Pancreas (tissue), 10 donors: Measurements from ENCODE around the gene SHD. TPM values are rescaled to one million over a fixed set of nuclear protein-coding genes. Genes with fewer than 3 reads are reported as not detected.
A peak's percentile ranks its signal among the peaks of the same experiment; 100 is the strongest.
"Not testable (repeated sequence)": the region's sequence is repeated elsewhere in the genome, so short reads cannot be mapped to it uniquely, and the experiment has no call there.

Experiments
- ATAC-seq, 4 donors: fragments of 200-7000 bp; cut with Tn5 transposase; one replicate each; pipeline versions ENCODE4 v1.8.0 to v1.9.1; 2020; ENCODE audit warnings: mild to moderate bottlenecking in 4 of 4, moderate library complexity in 4 of 4
- DNase-seq, 6 donors: peaks; one replicate each; pipeline ENCODE4 v3.0.0-alpha.2; 2020
- FAIRE-seq: peaks from 2 replicates; lab custom pipeline; 2012; peaks lifted over from hg19 to GRCh38; lab: Jason Lieb, UNC
- H3K27ac ChIP-seq, 4 donors: fragments of 200-600 bp; sonication (generic); 1 replicate in 3 of 4; 2 replicates in 1 of 4; pipeline versions ENCODE4 v1.5.0 to v1.8.0; 2020
- H3K27me3 ChIP-seq, 4 donors: fragments of 200-600 bp; one replicate each; pipeline ENCODE4 v1.8.0; 2021
- H3K36me3 ChIP-seq, 3 donors: fragments of 200-600 bp; sonication (generic) in 1 of 3; one replicate each; pipeline versions ENCODE4 v1.5.0 to v1.8.0; 2020 to 2021
- H3K4me1 ChIP-seq, 3 donors: fragments of 200-600 bp; one replicate each; pipeline ENCODE4 v1.8.0; 2021
- H3K4me3 ChIP-seq, 4 donors: fragments of 200-600 bp; sonication (generic) in 2 of 4; one replicate each; pipeline versions ENCODE4 v1.5.0 to v1.8.0; 2020 to 2021
- H3K9me3 ChIP-seq, 4 donors: fragments of 200-600 bp; one replicate each; pipeline ENCODE4 v1.8.0; 2021
- CTCF ChIP-seq, 4 donors: fragments of 200-600 bp; sonication (generic) in 3 of 4; IDR thresholded peaks; one replicate each; pipeline versions ENCODE4 v1.5.0 to v1.8.0; 2021; ENCODE audit warnings: antibody characterized with exemption in 4 of 4
- WGBS, 2 donors: extraction: QIAGEN DNeasy Blood & Tissue Kit; methylation state at CpG; one replicate each; pipeline ENCODE4 v1.1.7; 2013; 5-methylcytosine and 5-hydroxymethylcytosine counted together
- intact Hi-C, 3 donors: fragments of 100-400 bp; cut with DNase I; formaldehyde crosslinking; loops; one replicate each; pipeline versions ENCODE4 v1.11.1 to v1.14.2; 2022
- polyA plus RNA-seq, 2 donors: library from polyadenylated mRNA; stranded (reverse); fragments of 200-250 nt; gene quantifications; one replicate each; pipeline ENCODE4 v1.2.3, GENCODE V29; 2013
- total RNA-seq, 6 donors: library from RNA; stranded (reverse); fragmentation: NEBNext Ultra II Directional in 4 of 6; extraction: Animal tissue kit (Norgen Biotek cat#: 25700) in 4 of 6; gene quantifications; one replicate each; pipeline versions ENCODE4 v1.2.1 to v1.2.4, GENCODE V29; 2021 to 2023
- donor health status: healthy with polysubstance abuse.
- donor health status: DM: no; HTN: no; CAD: no; lungs with moderate emphysema.
- donor health status: DM: no; HTN: no; CAD: no.
- donor health status: control.
- donor health status: control.
- donor health status: Bipolar disorder and iron deficiency.
- donor health status: DM: yes; HTN: yes; CAD: no.
- donor health status: DM: no; HTN: no; CAD: no.
- donor health status: DM: no; HTN: no; CAD: no.
- donor health status: DM: yes; HTN: yes; CAD: no.

SHD gene
- total and polyA plus RNA-seq, 8 donors, result not detected

- Histone ChIP-seq H3K4me3 (no peak overlapping the region), H3K9me3 (no peaks in the 10 kb centered on the region), H3K36me3 (no peaks in the 10 kb centered on the region), H3K4me1 (no peaks in the 10 kb centered on the region), H3K27ac (no peak overlapping the region), H3K27me3 (no peaks in the 10 kb centered on the region)
- TF ChIP-seq CTCF (IDR thresholded peaks at IDR 0.05), result no peak
- FAIRE-seq (no peak), ATAC-seq (no peak), DNase-seq (no peak)
- WGBS, 2 donors, result 42 to 45% methylated on average over 21 of the region's 21 CpGs
- intact Hi-C loops, result no loop called here
These were observed 44.8 kb upstream of the SHD start for GRCh38 chr19:4234142-4234861.

DNA sequence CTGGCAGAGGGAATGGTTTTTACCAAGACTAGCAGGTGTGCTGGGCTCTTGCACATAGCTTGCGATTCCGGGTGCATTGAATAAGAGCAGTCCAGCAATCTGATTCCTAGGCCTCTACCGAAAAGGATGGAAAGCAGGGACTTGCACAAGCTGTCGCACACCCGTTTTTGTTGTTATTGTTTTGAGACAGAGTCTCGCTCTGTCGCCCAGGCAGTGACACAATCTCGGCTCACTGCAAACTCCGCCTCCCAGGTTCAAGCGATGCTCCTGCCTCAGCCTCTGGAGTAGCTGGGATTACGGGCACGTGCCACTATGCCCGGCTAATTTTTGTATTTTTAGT lies 44.2 kb upstream of the SHD start:
- H3K36me3 ChIP-seq, result no peaks in the 10 kb centered on the region
- 64 to 75% methylated on average over 13 of the region's 13 CpGs for WGBS, 2 donors
- H3K27me3 ChIP-seq, result no peaks in the 10 kb centered on the region
- TF ChIP-seq CTCF (IDR thresholded peaks at IDR 0.05), result no peak
- H3K4me1 ChIP-seq, result no peaks in the 10 kb centered on the region
- no peak for FAIRE-seq
- no peak overlapping the region for H3K27ac ChIP-seq
- DNase-seq, result no peak
- intact Hi-C loops, result no loop called here
- H3K4me3 ChIP-seq, result no peak overlapping the region
- ATAC-seq, result no peak
- no peaks in the 10 kb centered on the region for H3K9me3 ChIP-seq

- FAIRE-seq, DNase-seq, H3K9me3 ChIP-seq, ATAC-seq, H3K27me3 ChIP-seq, H3K4me1 ChIP-seq, H3K36me3 ChIP-seq, H3K27ac ChIP-seq, intact Hi-C loops, H3K4me3 ChIP-seq: not testable (repeated sequence)
- WGBS, 2 donors, result 83 to 85% methylated on average over 16 of the region's 16 CpGs
These were observed 41.6 kb upstream of the SHD start for GRCh38 chr19:4237510-4237909.

GRCh38 chr19:4238831-4239230 lies 40.2 kb upstream of the SHD start:
- FAIRE-seq, result no peak
- intact Hi-C loops, result no loop called here
- ATAC-seq, result no peak

GRCh38 chr19:4241824-4242430 lies 37.1 kb upstream of the SHD start:
- H3K27ac ChIP-seq, result peak overlapping the region in 1 of 4 donors; percentile 8
- H3K9me3 ChIP-seq, result no peaks in the 10 kb centered on the region
- H3K36me3 ChIP-seq, result no peaks in the 10 kb centered on the region
- FAIRE-seq (no peak), DNase-seq (no peak), ATAC-seq (no peak)
- H3K4me3 ChIP-seq, result no peak overlapping the region
- H3K27me3 ChIP-seq, result no peaks in the 10 kb centered on the region
- WGBS, 2 donors, result 67 to 76% methylated on average over 5 of the region's 5 CpGs
- TF ChIP-seq CTCF (IDR thresholded peaks at IDR 0.05), result no peak
- no peaks in the 10 kb centered on the region for H3K4me1 ChIP-seq
- intact Hi-C loops, result no loop called here

More at GRCh38 chr19:4238831-4239230, 40.2 kb upstream of the SHD start:
- no peaks in the 10 kb centered on the region for H3K9me3 ChIP-seq
- DNase-seq, result no peak
- no peak overlapping the region for H3K4me3 ChIP-seq
- H3K27ac ChIP-seq, result no peak overlapping the region
- no peak for TF ChIP-seq CTCF (IDR thresholded peaks at IDR 0.05)
- H3K36me3 ChIP-seq, result no peaks in the 10 kb centered on the region
- H3K4me1 ChIP-seq, result no peaks in the 10 kb centered on the region
- WGBS, 2 donors, result 75 to 85% methylated on average over 4 of the region's 4 CpGs
- no peaks in the 10 kb centered on the region for H3K27me3 ChIP-seq

- H3K9me3 ChIP-seq, DNase-seq, ATAC-seq, FAIRE-seq, intact Hi-C loops, H3K4me1 ChIP-seq, H3K27ac ChIP-seq, H3K27me3 ChIP-seq: not testable (repeated sequence)
- H3K36me3 ChIP-seq, result peaks cover 0 to 16% (median 3%) of the 10 kb centered on the region in 3 donors
- peak overlapping the region in 1 of 4 donors; percentile 65 for H3K4me3 ChIP-seq
- 97 to 98% methylated on average over 6 of the region's 6 CpGs for WGBS, 2 donors
These were observed 33.1 kb upstream of the SHD start for GRCh38 chr19:4245938-4246337.
